IMR-90 (cell line): ENCODE results near the gene MAP1LC3A. TPM values are rescaled to one million over a fixed set of nuclear protein-coding genes. Genes with fewer than 3 reads are reported as not detected.

Experiments used
- ATAC-seq: fragments of 200-7000 bp; cut with Tn5 transposase; 2 replicates; pipeline ENCODE4 v1.9.1; 2020; ENCODE audit warnings: low read depth, mild to moderate bottlenecking, moderate library complexity
- BruUV-seq: library from RNA; stranded (reverse); fragments of 400-500 nt; replicated peaks from 2 replicates; lab custom pipeline; 2021; lab: Mats Ljungman, UMichigan
- CTCF ChIA-PET: fragments of 300-600 bp; formaldehyde crosslinking; extraction: SDS; loops from one replicate; lab custom pipeline; 2021; ENCODE audit warnings: antibody characterized with exemption; lab: Yijun Ruan, JAX
- POLR2A ChIA-PET: fragments of 300-600 bp; sonication (Branson Sonifier 250); formaldehyde crosslinking; loops from one replicate; lab custom pipeline; 2022; ENCODE audit warnings: antibody characterized with exemption; ENCODE audit not compliant: unreplicated experiment; lab: Charles Lee
- DNase-seq: peaks from one replicate; pipeline ENCODE4 v3.0.0; 2013
- H2AFZ ChIP-seq: replicated peaks from 2 replicates; pipeline ENCODE3; 2013; ENCODE audit warnings: low read length, mild to moderate bottlenecking; ENCODE audit not compliant: poor library complexity
- H2AK5ac ChIP-seq: 2 replicates; pipeline ENCODE4 v1.6.1; 2013; ENCODE audit warnings: low read depth, low read length, inconsistent platforms
- H2AK9ac ChIP-seq: replicated peaks from 2 replicates; pipeline ENCODE3; 2013; ENCODE audit warnings: mild to moderate bottlenecking, low read depth, low read length, moderate library complexity; ENCODE audit not compliant: poor library complexity
- H2BK120ac ChIP-seq: 2 replicates; pipeline ENCODE4 v1.6.1; 2013; ENCODE audit warnings: low read depth, low read length, inconsistent platforms
- H2BK15ac ChIP-seq: 3 replicates; pipeline ENCODE4 v1.6.1; 2013; ENCODE audit warnings: low read depth, low read length, inconsistent platforms
- H2BK20ac ChIP-seq: 2 replicates; pipeline ENCODE4 v1.6.1; 2013; ENCODE audit warnings: low read depth, mild to moderate bottlenecking, inconsistent platforms, low read length, moderate library complexity
- H2BK5ac ChIP-seq: 2 replicates; pipeline ENCODE4 v1.6.1; 2013; ENCODE audit warnings: mild to moderate bottlenecking, low read depth, low read length, inconsistent platforms; ENCODE audit not compliant: poor library complexity, severe bottlenecking
- H3K14ac ChIP-seq: replicated peaks from 2 replicates; pipeline ENCODE4 v1.6.1; 2013; ENCODE audit warnings: low read depth, low read length, inconsistent platforms
- H3K18ac ChIP-seq: 2 replicates; pipeline ENCODE4 v1.6.1; 2013; ENCODE audit warnings: low read depth, low read length, control low read depth
- H3K23ac ChIP-seq: 2 replicates; pipeline ENCODE4 v1.6.1; 2013; ENCODE audit warnings: low read depth, low read length, inconsistent platforms
- H3K27ac ChIP-seq: 2 replicates; pipeline ENCODE4 v1.5.1; 2013; ENCODE audit warnings: mild to moderate bottlenecking, control low read depth, low read length; ENCODE audit not compliant: insufficient read depth
- H3K27me3 ChIP-seq: 2 replicates; pipeline ENCODE4 v1.6.1; 2013; ENCODE audit warnings: low read length; ENCODE audit not compliant: control insufficient read depth, insufficient read depth
- H3K36me3 ChIP-seq: 2 replicates; pipeline ENCODE4 v1.6.1; 2013; ENCODE audit warnings: low read length, mixed read lengths; ENCODE audit not compliant: control insufficient read depth, insufficient read depth
- H3K4ac ChIP-seq: 2 replicates; pipeline ENCODE4 v1.6.1; 2013; ENCODE audit warnings: low read depth, low read length, inconsistent platforms
- H3K4me1 ChIP-seq: 2 replicates; pipeline ENCODE4 v1.6.1; 2013; ENCODE audit warnings: low read length, mixed read lengths; ENCODE audit not compliant: control insufficient read depth, insufficient read depth
- H3K4me2 ChIP-seq: 2 replicates; pipeline ENCODE4 v1.6.1; 2013; ENCODE audit warnings: low read depth, mild to moderate bottlenecking, control low read depth, low read length, moderate library complexity
- H3K4me3 ChIP-seq: 2 replicates; pipeline ENCODE4 v1.5.1; 2013; ENCODE audit warnings: low read depth, mild to moderate bottlenecking, control low read depth, low read length, moderate library complexity; ENCODE audit not compliant: insufficient read depth
- H3K56ac ChIP-seq: 2 replicates; pipeline ENCODE4 v1.6.1; 2013; ENCODE audit warnings: low read length, inconsistent platforms; ENCODE audit not compliant: insufficient read depth; ENCODE audit errors: extremely low read depth
- H3K79me1 ChIP-seq, 2 experiments: 2 replicates each; pipeline ENCODE4 v1.6.1; 2013; ENCODE audit warnings: low read length in 2 of 2, inconsistent platforms in 1 of 2, low read depth in 1 of 2
- H3K9ac ChIP-seq: 2 replicates; pipeline ENCODE4 v1.6.1; 2013; ENCODE audit warnings: low read depth, low read length, control low read depth
- H3K9me1 ChIP-seq: 2 replicates; pipeline ENCODE4 v1.6.1; 2013; ENCODE audit warnings: low read length, inconsistent platforms; ENCODE audit not compliant: insufficient read depth
- H3K9me3 ChIP-seq: 2 replicates; pipeline ENCODE4 v1.6.1; 2013; ENCODE audit warnings: low read length; ENCODE audit not compliant: control insufficient read depth, insufficient read depth
- H4K20me1 ChIP-seq: 2 replicates; pipeline ENCODE4 v1.6.1; 2013; ENCODE audit warnings: low read length, inconsistent platforms; ENCODE audit not compliant: insufficient read depth
- H4K5ac ChIP-seq: 2 replicates; pipeline ENCODE4 v1.6.1; 2013; ENCODE audit warnings: mild to moderate bottlenecking, low read depth, low read length, control low read depth
- H4K8ac ChIP-seq, 2 experiments: 2 replicates each; pipeline ENCODE4 v1.6.1; 2013; ENCODE audit warnings: low read depth in 2 of 2, low read length in 2 of 2, control low read depth in 1 of 2, inconsistent platforms in 1 of 2
- H4K91ac ChIP-seq: 2 replicates; pipeline ENCODE4 v1.6.1; 2013; ENCODE audit warnings: low read depth, low read length, inconsistent platforms; ENCODE audit not compliant: insufficient read depth
- CEBPB ChIP-seq: IDR thresholded peaks from 2 replicates; pipeline ENCODE4 v1.6.1; 2012; ENCODE audit warnings: low read depth, low read length, improper control_type of control experiment
- CHD1 ChIP-seq: IDR thresholded peaks from 2 replicates; pipeline ENCODE4 v1.6.1; 2012; ENCODE audit warnings: low read depth, low read length, improper control_type of control experiment
- ELK1 ChIP-seq: fragments of 150-350 bp; IDR thresholded peaks from 2 replicates; pipeline ENCODE4 v1.6.1; 2016; ENCODE audit warnings: low read depth, mild to moderate bottlenecking, low read length, moderate library complexity, borderline replicate concordance
- FOS ChIP-seq: fragments of 150-350 bp; IDR thresholded peaks from 2 replicates; pipeline ENCODE4 v1.6.1; 2016; ENCODE audit warnings: low read depth, low read length
- MAFK ChIP-seq: IDR thresholded peaks from 2 replicates; pipeline ENCODE4 v1.6.1; 2012; ENCODE audit warnings: low read depth, low read length, improper control_type of control experiment
- MAZ ChIP-seq: IDR thresholded peaks from 2 replicates; pipeline ENCODE4 v1.6.1; 2012; ENCODE audit warnings: low read depth, mild to moderate bottlenecking, low read length, improper control_type of control experiment, moderate library complexity, borderline replicate concordance
- MXI1 ChIP-seq: IDR thresholded peaks from 2 replicates; pipeline ENCODE4 v1.6.1; 2012; ENCODE audit warnings: low read depth, mild to moderate bottlenecking, low read length, moderate library complexity, borderline replicate concordance
- RCOR1 ChIP-seq: IDR thresholded peaks from 2 replicates; pipeline ENCODE4 v1.6.1; 2012; ENCODE audit warnings: mild to moderate bottlenecking, low read length, improper control_type of control experiment; ENCODE audit not compliant: insufficient replicate concordance
- RFX5 ChIP-seq: IDR thresholded peaks from 2 replicates; pipeline ENCODE4 v1.8.0; 2012; ENCODE audit warnings: low read depth, mild to moderate bottlenecking, low read length, moderate library complexity
- SMC3 ChIP-seq: fragments of 150-350 bp; IDR thresholded peaks from 2 replicates; pipeline ENCODE4 v1.6.1; 2016; ENCODE audit warnings: low read depth, mild to moderate bottlenecking, antibody characterized with exemption, low read length, moderate library complexity
- WGBS, 2 experiments: methylation state at CpG; one replicate each; pipeline versions ENCODE4 v1.1.5 to v1.1.7; 2013; ENCODE audit warnings: missing lambda C conversion rate in 2 of 2; ENCODE audit not compliant: insufficient read length in 1 of 2; ENCODE audit errors: extremely low coverage in 2 of 2; 5-methylcytosine and 5-hydroxymethylcytosine counted together
- dilution Hi-C: fragments of 300-500 bp; cut with HindIII; formaldehyde crosslinking; loops from one replicate; pipeline ENCODE4 v1.14.3; 2018; ENCODE audit warnings: low sequenced_read_pairs; ENCODE audit not compliant: unreplicated experiment
- in situ Hi-C: fragments of 300-500 bp; cut with MboI; formaldehyde crosslinking; loops from 3 replicates; pipeline ENCODE4 v1.14.3; 2019; ENCODE audit warnings: low sequenced_read_pairs, inconsistent platforms, mixed read lengths
- intact Hi-C: fragments of 100-400 bp; cut with micrococcal nuclease; formaldehyde crosslinking; loops from 2 replicates; pipeline ENCODE4 v1.10.0; 2022
- polyA plus RNA-seq, 3 experiments: library from polyadenylated mRNA; depleted of rRNA; stranded (reverse); fragments of >200 nt; gene quantifications; 2 replicates each; pipeline ENCODE4 v1.2.3, GENCODE V29; 2012; ENCODE audit warnings: low replicate concordance in 1 of 3
- total RNA-seq: library from RNA; depleted of rRNA; stranded (reverse); fragments of >200 nt; gene quantifications from 2 replicates; pipeline ENCODE4 v1.2.3, GENCODE V29; 2012
- TF ChIP-seq, protein P1 (sequence below): fragments of 150-350 bp; IDR thresholded peaks from 2 replicates; pipeline ENCODE4 v1.6.1; 2017; ENCODE audit warnings: mild to moderate bottlenecking, antibody characterized with exemption, low read length, low read depth
- TF ChIP-seq, protein P2 (sequence below): conservative IDR thresholded peaks from 2 replicates; pipeline ENCODE4 v1.5.1; 2012; ENCODE audit warnings: mild to moderate bottlenecking, low read depth, low read length, improper control_type of control experiment

The MAP1LC3A gene
- total and polyA plus RNA-seq, 2 of the 4 experiments (the other 2 are of a cell fraction), result 10.0 to 39.7 TPM

GRCh38 chr20:34582911-34583310 lies 24.4 kb downstream of the MAP1LC3A start:
- no peaks in the 10 kb centered on the region for H4K20me1 ChIP-seq

More at GRCh38 chr20:34582911-34583310, 24.4 kb downstream of the MAP1LC3A start:
- Histone ChIP-seq H3K56ac (no peak overlapping the region), H3K9ac (no peak overlapping the region), H2BK15ac (no peak overlapping the region), H4K91ac (no peak overlapping the region), H4K8ac (no peak overlapping the region), H3K27ac (no peak overlapping the region), H2BK5ac (no peak overlapping the region), H2BK20ac (no peak overlapping the region), H4K5ac (no peak overlapping the region), H3K23ac (no peak overlapping the region), H3K79me1 (peaks cover 0 to 3% of the 10 kb centered on the region in 2 experiments; a peak in 2 of 4 replicates), H3K36me3 (peaks cover 4% of the 10 kb centered on the region), H3K4ac (no peak overlapping the region), H2BK120ac (no peak overlapping the region), H3K18ac (no peak overlapping the region), H3K4me1 (peaks cover 17% of the 10 kb centered on the region), H3K9me3 (no peaks in the 10 kb centered on the region), H3K27me3 (no peaks in the 10 kb centered on the region), H2AFZ (no peak overlapping the region), H2AK9ac (no peak overlapping the region), H3K4me3 (no peak overlapping the region), H2AK5ac (peak overlapping the region; percentile 13; the same call in 1 of the 2 replicates), H3K14ac (no peak overlapping the region), H3K9me1 (peaks cover 17% of the 10 kb centered on the region), H3K4me2 (no peak overlapping the region)
- 80% methylated on average over 1 of the region's 4 CpGs; no CpG with 5 or more reads in 1 of the 2 experiments for WGBS, 2 experiments
- TF ChIP-seq, protein P1, sequence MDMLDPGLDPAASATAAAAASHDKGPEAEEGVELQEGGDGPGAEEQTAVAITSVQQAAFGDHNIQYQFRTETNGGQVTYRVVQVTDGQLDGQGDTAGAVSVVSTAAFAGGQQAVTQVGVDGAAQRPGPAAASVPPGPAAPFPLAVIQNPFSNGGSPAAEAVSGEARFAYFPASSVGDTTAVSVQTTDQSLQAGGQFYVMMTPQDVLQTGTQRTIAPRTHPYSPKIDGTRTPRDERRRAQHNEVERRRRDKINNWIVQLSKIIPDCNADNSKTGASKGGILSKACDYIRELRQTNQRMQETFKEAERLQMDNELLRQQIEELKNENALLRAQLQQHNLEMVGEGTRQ, result no peak
- TF ChIP-seq SMC3 (no peak), ELK1 (no peak), MAFK (no peak), MAZ (no peak), CEBPB (no peak), RCOR1 (no peak), RFX5 (no peak), FOS (no peak), MXI1 (no peak), CHD1 (no peak)
- TF ChIP-seq, protein P2, sequence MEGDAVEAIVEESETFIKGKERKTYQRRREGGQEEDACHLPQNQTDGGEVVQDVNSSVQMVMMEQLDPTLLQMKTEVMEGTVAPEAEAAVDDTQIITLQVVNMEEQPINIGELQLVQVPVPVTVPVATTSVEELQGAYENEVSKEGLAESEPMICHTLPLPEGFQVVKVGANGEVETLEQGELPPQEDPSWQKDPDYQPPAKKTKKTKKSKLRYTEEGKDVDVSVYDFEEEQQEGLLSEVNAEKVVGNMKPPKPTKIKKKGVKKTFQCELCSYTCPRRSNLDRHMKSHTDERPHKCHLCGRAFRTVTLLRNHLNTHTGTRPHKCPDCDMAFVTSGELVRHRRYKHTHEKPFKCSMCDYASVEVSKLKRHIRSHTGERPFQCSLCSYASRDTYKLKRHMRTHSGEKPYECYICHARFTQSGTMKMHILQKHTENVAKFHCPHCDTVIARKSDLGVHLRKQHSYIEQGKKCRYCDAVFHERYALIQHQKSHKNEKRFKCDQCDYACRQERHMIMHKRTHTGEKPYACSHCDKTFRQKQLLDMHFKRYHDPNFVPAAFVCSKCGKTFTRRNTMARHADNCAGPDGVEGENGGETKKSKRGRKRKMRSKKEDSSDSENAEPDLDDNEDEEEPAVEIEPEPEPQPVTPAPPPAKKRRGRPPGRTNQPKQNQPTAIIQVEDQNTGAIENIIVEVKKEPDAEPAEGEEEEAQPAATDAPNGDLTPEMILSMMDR, result no peak
- DNase-seq (peak; percentile 24), ATAC-seq (no peak)
- in situ Hi-C loops (loop anchor here (10.0 kb wide), 1 partner anchor 182 kb away; no protein-coding TSS in a partner anchor), intact Hi-C loops (no loop called here), dilution Hi-C loops (no loop called here)
- CTCF ChIA-PET, result interaction anchor here (0.7 to 1.0 kb wide), 2 partner anchors 126 to 291 kb away, joined by 4 to 10 read pairs; no protein-coding TSS in a partner anchor
- POLR2A ChIA-PET, result no interaction called here
- no TSS peak for BruUV-seq
